ENCODE data around the gene HAO2.

Gene HAO2

DNA sequence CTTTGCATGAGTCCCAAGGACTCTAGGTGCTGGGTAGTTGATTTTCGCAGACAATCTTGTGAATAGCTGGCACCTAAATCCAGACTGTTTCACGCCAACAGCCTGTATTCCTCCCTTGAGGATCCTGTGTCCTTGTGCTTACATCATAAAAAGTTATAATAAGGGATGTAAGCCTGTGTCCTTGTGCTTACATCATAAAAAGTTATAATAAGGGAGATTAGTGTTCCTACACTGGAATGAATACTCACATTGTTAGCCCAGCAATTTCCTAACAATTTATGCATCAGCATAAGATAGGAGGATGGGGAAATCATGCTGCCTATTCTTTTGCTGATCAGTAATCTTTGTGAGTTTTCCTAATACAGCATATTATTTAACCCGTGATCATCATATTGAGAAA, 42.4 kb downstream of the HAO2 start:
- H3K4me3 Mint-ChIP-seq = no peak overlapping the region
- no peaks in the 10 kb centered on the region for H3K36me3 Mint-ChIP-seq (ENCODE audit: low read depth)
- H3K4me1 Mint-ChIP-seq = no peaks in the 10 kb centered on the region
- peaks cover 3% of the 10 kb centered on the region for H3K9me3 Mint-ChIP-seq
- no peak overlapping the region for H3K27ac Mint-ChIP-seq
- no peaks in the 10 kb centered on the region for H3K27me3 Mint-ChIP-seq (ENCODE audit: low read depth)
- TF ChIP-seq, protein P1, sequence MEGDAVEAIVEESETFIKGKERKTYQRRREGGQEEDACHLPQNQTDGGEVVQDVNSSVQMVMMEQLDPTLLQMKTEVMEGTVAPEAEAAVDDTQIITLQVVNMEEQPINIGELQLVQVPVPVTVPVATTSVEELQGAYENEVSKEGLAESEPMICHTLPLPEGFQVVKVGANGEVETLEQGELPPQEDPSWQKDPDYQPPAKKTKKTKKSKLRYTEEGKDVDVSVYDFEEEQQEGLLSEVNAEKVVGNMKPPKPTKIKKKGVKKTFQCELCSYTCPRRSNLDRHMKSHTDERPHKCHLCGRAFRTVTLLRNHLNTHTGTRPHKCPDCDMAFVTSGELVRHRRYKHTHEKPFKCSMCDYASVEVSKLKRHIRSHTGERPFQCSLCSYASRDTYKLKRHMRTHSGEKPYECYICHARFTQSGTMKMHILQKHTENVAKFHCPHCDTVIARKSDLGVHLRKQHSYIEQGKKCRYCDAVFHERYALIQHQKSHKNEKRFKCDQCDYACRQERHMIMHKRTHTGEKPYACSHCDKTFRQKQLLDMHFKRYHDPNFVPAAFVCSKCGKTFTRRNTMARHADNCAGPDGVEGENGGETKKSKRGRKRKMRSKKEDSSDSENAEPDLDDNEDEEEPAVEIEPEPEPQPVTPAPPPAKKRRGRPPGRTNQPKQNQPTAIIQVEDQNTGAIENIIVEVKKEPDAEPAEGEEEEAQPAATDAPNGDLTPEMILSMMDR (IDR thresholded peaks at IDR 0.05; ENCODE audit: unreplicated experiment in 3 of 3) = no peak

DNA sequence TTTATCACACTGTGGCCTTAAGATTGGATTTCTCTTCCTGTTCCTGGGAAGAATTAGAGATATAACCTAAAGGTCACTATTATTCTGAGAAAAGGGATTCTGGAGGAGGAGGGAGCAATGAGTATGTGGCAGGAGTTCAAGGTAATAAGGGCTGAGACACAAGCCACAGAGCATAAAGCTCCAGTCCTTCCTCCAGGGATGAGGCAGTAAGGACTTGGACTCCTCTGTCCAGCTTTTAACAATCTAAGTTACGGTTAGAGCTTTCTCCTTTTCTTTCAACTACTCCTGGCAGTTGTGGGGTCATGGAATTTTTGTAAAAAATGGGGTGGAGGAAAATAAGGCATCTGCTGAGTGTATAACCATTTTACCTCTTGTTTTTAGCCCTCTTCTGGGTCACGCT, 46.4 kb downstream of the HAO2 start, which contains the start of gene HSD3B2:
HSD3B2 (plus strand) TSS at position 201 of the 400 bp plus-strand sequence. CDS start 270 bp downstream, outside the sequence.
- H3K9me3 Mint-ChIP-seq = no peaks in the 10 kb centered on the region
- H3K36me3 Mint-ChIP-seq (ENCODE audit: low read depth) = no peaks in the 10 kb centered on the region
- TF ChIP-seq, protein P1 (IDR thresholded peaks at IDR 0.05; ENCODE audit: unreplicated experiment in 3 of 3) = no peak

DNA sequence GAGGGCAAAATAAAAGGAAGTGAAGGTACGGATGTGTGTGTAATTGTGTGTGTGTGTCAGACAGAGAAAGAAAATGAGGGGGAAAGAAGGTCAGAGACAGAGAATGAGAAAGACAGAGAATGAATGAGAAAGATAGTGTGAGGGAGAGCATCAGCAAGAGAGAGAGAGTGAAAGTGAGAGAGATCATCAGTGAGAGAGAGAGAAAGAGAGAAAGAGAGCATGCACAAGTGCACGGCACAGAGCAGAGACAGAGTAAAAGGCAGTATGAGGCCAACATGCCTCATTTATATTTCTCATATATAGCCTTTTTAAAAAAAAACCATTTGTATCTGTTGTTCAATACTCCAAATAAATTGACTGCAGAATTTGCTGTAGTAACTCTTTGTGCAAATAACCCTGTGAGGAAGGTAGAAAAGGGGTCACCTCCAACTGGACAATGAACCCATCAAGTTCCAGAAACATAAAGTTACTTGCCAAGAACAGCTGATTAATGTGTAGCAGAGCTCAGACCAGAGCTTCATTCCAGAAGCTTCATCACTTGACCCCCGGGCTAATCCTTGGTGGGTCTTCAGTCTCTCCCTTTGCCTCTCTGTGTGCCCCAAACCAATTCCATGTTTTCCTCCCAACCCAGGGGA, 47.5 kb downstream of the HAO2 start:
- H3K9me3 Mint-ChIP-seq = no peaks in the 10 kb centered on the region
- H3K27me3 Mint-ChIP-seq (ENCODE audit: low read depth) = no peaks in the 10 kb centered on the region
- H3K4me3 Mint-ChIP-seq = no peak overlapping the region
- H3K4me1 Mint-ChIP-seq = no peaks in the 10 kb centered on the region
- TF ChIP-seq, protein P1 (IDR thresholded peaks at IDR 0.05; ENCODE audit: unreplicated experiment in 3 of 3) = no peak
- H3K27ac Mint-ChIP-seq = no peak overlapping the region
- no peaks in the 10 kb centered on the region for H3K36me3 Mint-ChIP-seq (ENCODE audit: low read depth)

More for the DNA sequence above, 46.4 kb downstream of the HAO2 start, which contains the start of gene HSD3B2:
- Mint-ChIP-seq H3K27me3 (ENCODE audit: low read depth) (no peaks in the 10 kb centered on the region), H3K27ac (no peak within 1 kb of the TSS), H3K4me1 (no peaks in the 10 kb centered on the region), H3K4me3 (no peak within 1 kb of the TSS)

DNA sequence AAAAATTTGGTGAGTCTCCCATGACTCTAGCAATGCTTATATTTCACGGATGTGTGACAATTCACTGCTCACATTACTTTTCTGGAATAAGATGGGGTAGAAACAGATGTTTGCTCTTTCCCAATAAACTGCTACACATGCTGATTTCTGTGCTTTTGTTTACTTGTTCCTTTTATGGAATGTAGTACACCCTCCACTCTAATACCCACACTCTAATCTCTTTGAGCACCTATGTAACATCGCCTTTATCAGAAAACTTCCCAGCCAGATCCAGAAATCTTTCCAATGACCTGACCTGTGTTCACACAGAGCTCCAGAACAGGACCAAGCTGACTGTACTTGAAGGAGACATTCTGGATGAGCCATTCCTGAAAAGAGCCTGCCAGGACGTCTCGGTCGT, 50.5 kb downstream of the HAO2 start:
- TF ChIP-seq, protein P1 (IDR thresholded peaks at IDR 0.05; ENCODE audit: unreplicated experiment in 3 of 3) = no peak
- Mint-ChIP-seq H3K36me3 (ENCODE audit: low read depth) (no peaks in the 10 kb centered on the region), H3K9me3 (no peaks in the 10 kb centered on the region), H3K27me3 (ENCODE audit: low read depth) (no peaks in the 10 kb centered on the region), H3K4me3 (no peak overlapping the region), H3K27ac (no peak overlapping the region), H3K4me1 (no peaks in the 10 kb centered on the region)

DNA sequence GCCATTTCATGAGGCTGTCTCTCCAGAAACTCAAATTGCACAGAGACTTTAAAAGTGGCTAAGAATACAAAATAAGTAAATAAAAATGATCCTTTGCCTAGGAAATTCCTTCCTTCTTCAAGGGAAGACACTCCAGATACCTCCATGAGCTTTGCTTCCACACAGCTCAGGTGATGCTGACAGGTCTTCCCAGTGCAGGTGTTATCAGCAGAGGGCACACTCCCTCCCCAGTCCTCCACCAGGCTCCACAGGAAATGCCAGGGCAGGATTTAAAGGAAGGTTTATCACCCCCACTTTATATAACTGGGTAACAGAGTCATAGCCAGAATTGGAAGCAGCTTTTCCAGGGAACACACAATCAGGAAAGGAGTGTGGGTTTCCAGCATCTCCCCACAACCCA, 52.1 kb downstream of the HAO2 start:
- Mint-ChIP-seq H3K4me1 (no peaks in the 10 kb centered on the region), H3K4me3 (no peak overlapping the region), H3K27ac (no peak overlapping the region), H3K9me3 (no peaks in the 10 kb centered on the region), H3K36me3 (ENCODE audit: low read depth) (no peaks in the 10 kb centered on the region), H3K27me3 (ENCODE audit: low read depth) (no peaks in the 10 kb centered on the region)
- TF ChIP-seq, protein P1 (IDR thresholded peaks at IDR 0.05; ENCODE audit: unreplicated experiment in 3 of 3) = no peak

DNA sequence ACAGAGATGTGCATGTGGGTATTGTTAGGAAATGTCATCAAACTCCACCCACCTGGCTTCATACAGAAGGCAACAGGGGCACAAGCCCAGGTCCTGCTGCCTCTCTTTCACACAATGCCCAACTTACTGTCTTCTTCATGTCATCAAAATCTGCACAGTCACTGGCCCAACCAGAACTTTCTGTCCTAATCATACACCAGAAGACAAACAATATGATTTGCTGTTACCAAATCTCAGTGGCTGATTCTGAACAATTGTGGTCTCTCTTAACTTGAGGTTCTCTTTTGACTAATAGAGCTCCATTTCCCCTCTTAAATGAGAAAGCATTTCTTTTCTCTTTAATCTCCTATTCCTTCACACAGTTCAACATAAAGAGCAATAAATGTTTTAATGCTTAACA, 54.0 kb downstream of the HAO2 start:
- H3K4me3 Mint-ChIP-seq = no peak overlapping the region
- TF ChIP-seq, protein P1 (IDR thresholded peaks at IDR 0.05; ENCODE audit: unreplicated experiment in 3 of 3) = no peak
- H3K4me1 Mint-ChIP-seq = no peaks in the 10 kb centered on the region
- no peaks in the 10 kb centered on the region for H3K9me3 Mint-ChIP-seq
- no peaks in the 10 kb centered on the region for H3K36me3 Mint-ChIP-seq (ENCODE audit: low read depth)
- no peak overlapping the region for H3K27ac Mint-ChIP-seq
- no peaks in the 10 kb centered on the region for H3K27me3 Mint-ChIP-seq (ENCODE audit: low read depth)

Measured in nephron (organoid).